ENCODE data around the gene NRIP2. TPM values are rescaled to one million over a fixed set of nuclear protein-coding genes. Genes with fewer than 3 reads are reported as not detected.

The NRIP2 gene
- total RNA-seq, 4 donors from 2014 or later, result 0.83 to 9.7 (median 2.9) TPM

DNA sequence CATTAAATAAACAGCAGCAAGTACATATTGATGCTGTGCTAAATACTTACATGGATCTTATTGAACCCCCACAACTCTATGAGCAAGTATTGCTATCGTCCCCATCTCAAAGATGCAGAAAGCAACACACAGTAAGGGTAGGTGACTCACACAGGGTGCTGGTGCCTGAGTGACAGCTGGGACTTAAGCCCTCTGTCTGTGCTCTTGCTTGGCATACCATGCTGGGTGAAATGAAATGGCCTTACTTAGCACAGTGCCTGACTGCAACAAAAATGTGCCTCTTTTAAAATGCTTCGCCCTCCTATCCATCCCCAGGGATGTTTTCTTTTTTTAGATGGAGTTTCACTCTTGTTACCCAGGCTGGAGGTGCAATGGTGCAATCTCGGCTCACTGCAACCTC is 21.2 kb upstream of the NRIP2 start:
- DNase-seq (ENCODE audit: extremely low spot score), result no peak
- WGBS, result 90% methylated on average over 3 of the region's 3 CpGs
- intact Hi-C loops (cut with DNase I), result loop anchor here (10.0 kb wide), 1 partner anchor 89 kb away; no protein-coding TSS in a partner anchor
- Histone ChIP-seq H3K27me3 (no peaks in the 10 kb centered on the region), H3K9me3 (no peaks in the 10 kb centered on the region), H3K4me3 (no peak overlapping the region), H3K4me1 (peaks cover 0 to 9% (median 4%) of the 10 kb centered on the region in 4 donors), H3K36me3 (peaks cover 0 to 11% (median 9%) of the 10 kb centered on the region in 4 donors), H3K27ac (replicated peaks in 1 of 4) (no peak overlapping the region)
- no peak for TF ChIP-seq POLR2A (IDR thresholded peaks at IDR 0.05; ENCODE audit: low read depth)
- no peak for TF ChIP-seq POLR2AphosphoS5 (IDR thresholded peaks at IDR 0.05)
- no peak for TF ChIP-seq EP300 (IDR thresholded peaks at IDR 0.05)
- TF ChIP-seq, protein P1, sequence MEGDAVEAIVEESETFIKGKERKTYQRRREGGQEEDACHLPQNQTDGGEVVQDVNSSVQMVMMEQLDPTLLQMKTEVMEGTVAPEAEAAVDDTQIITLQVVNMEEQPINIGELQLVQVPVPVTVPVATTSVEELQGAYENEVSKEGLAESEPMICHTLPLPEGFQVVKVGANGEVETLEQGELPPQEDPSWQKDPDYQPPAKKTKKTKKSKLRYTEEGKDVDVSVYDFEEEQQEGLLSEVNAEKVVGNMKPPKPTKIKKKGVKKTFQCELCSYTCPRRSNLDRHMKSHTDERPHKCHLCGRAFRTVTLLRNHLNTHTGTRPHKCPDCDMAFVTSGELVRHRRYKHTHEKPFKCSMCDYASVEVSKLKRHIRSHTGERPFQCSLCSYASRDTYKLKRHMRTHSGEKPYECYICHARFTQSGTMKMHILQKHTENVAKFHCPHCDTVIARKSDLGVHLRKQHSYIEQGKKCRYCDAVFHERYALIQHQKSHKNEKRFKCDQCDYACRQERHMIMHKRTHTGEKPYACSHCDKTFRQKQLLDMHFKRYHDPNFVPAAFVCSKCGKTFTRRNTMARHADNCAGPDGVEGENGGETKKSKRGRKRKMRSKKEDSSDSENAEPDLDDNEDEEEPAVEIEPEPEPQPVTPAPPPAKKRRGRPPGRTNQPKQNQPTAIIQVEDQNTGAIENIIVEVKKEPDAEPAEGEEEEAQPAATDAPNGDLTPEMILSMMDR (IDR thresholded peaks at IDR 0.05), result no peak

DNA sequence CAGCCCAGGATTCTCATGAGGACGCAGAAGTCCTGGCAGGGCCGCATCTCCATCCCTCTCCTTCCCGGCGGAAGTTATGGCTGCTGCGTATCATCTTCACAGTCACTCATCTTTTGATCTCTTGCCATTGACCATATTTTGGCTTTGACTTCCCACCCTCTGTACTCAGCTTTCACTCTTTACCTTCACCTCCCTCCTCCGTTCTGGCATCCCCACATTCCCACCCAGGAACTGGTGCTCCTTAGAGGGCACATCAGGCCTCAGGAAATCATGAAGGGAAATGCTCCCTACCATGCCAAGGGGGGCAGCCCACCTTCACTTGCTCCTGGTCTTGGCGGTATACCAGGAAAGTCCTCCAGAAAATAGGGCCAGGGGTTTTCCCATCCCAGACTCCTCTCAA is 20.7 kb upstream of the NRIP2 start:
- Histone ChIP-seq H3K4me3 (no peak overlapping the region), H3K27ac (replicated peaks in 1 of 4) (no peak overlapping the region), H3K4me1 (peaks cover 0 to 9% (median 4%) of the 10 kb centered on the region in 4 donors), H3K36me3 (peaks cover 0 to 11% (median 9%) of the 10 kb centered on the region in 4 donors), H3K9me3 (no peaks in the 10 kb centered on the region), H3K27me3 (no peaks in the 10 kb centered on the region)
- intact Hi-C loops (cut with DNase I), result loop anchor here (10.0 kb wide), 1 partner anchor 89 kb away; no protein-coding TSS in a partner anchor
- no peak for DNase-seq (ENCODE audit: extremely low spot score)
- WGBS, result 91% methylated on average over 7 of the region's 7 CpGs
- TF ChIP-seq POLR2AphosphoS5 (IDR thresholded peaks at IDR 0.05) (no peak), EP300 (IDR thresholded peaks at IDR 0.05) (no peak), POLR2A (IDR thresholded peaks at IDR 0.05; ENCODE audit: low read depth) (no peak)
- TF ChIP-seq, protein P1 (IDR thresholded peaks at IDR 0.05), result no peak

DNA sequence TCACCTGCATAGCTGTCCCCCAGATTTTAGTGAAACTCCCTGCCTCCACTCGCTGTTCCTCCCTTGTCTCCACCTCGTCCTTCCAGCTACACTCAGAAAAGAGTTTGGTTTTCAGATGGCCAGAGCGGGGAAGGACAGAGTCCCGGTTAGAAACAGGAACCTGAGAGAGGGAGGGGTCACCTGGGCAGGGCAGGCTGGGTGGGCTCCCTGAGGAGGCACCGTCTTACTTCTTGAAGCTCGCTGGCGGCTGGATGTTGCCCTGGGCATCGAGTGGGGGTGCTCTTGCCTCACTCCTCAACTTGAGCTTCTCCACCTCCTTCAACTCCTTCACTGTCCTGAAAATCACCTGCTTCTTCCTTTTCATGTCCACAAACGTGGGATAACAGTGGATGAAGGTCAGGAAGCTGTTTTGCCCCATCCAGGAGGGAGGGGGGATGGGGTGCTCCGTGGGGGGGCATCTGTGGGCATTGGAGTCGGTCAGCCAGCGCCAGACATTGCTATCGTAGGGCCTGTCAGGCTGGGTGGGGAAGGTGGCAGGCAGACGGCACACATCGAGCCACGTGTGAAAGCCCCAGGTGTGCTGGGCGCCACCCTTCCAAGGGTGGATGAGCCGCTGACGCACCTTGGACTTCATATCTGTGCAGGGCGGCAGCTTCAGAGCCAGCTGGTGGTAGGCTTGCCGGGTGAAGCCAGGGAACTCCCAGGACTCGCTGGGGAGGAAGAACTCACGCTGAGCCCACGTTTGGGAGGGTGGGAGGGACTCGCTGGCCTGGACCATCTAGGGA is 20.0 kb upstream of the NRIP2 start:
- WGBS, result 96% methylated on average over 22 of the region's 25 CpGs
- no peaks in the 10 kb centered on the region for H3K9me3 ChIP-seq
- TF ChIP-seq POLR2AphosphoS5 (IDR thresholded peaks at IDR 0.05), result no peak
- TF ChIP-seq EP300 (IDR thresholded peaks at IDR 0.05), result no peak
- TF ChIP-seq POLR2A (IDR thresholded peaks at IDR 0.05; ENCODE audit: low read depth), result no peak
- TF ChIP-seq, protein P1 (IDR thresholded peaks at IDR 0.05), result no peak

DNA sequence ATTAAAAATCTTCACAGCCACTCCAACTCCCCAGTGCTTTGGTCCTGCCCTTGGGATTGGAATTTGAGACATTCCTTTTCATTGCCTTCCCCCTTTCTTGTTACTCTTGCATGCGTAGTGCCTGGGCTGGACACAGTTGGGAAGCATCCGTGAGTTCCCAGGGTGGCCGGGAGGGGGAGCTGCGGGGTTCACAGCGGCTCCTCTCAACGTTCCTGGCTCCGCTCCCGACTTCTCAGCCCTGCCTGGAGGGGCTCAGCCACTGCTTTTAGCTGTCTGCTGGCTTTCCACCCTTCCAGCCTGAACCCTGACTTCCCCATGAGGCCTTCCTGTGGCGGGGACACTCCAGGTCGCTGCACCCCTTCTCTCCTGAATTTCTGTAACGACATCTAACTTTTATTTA is 18.8 kb upstream of the NRIP2 start:
- Histone ChIP-seq H3K9me3 (no peaks in the 10 kb centered on the region), H3K27ac (replicated peaks in 1 of 4) (no peak overlapping the region), H3K4me3 (peak overlapping the region in 1 of 4 donors; percentile 20), H3K27me3 (no peaks in the 10 kb centered on the region), H3K4me1 (peaks cover 0 to 9% (median 4%) of the 10 kb centered on the region in 4 donors), H3K36me3 (peaks cover 0 to 11% (median 9%) of the 10 kb centered on the region in 4 donors)
- intact Hi-C loops (cut with DNase I), result loop anchor here (5.0 to 10.0 kb wide), 2 partner anchors 91 to 189 kb away; no protein-coding TSS in a partner anchor
- WGBS, result 13% methylated on average over 11 of the region's 11 CpGs
- TF ChIP-seq, protein P1 (IDR thresholded peaks at IDR 0.05), result peak; percentile 71 to 91 (median 76)
- TF ChIP-seq POLR2A (IDR thresholded peaks at IDR 0.05; ENCODE audit: low read depth) (no peak), EP300 (IDR thresholded peaks at IDR 0.05) (no peak)
- DNase-seq (ENCODE audit: extremely low spot score), result peak; percentile 94

More for the DNA sequence above, 20.0 kb upstream of the NRIP2 start:
- no peak overlapping the region for H3K4me3 ChIP-seq
- H3K27me3 ChIP-seq, result no peaks in the 10 kb centered on the region
- no peak for DNase-seq (ENCODE audit: extremely low spot score)
- intact Hi-C loops (cut with DNase I), result loop anchor here (5.0 to 10.0 kb wide), 2 partner anchors 90 to 187 kb away; no protein-coding TSS in a partner anchor
- H3K36me3 ChIP-seq, result peaks cover 0 to 11% (median 9%) of the 10 kb centered on the region in 4 donors
- peaks cover 0 to 9% (median 4%) of the 10 kb centered on the region in 4 donors for H3K4me1 ChIP-seq
- H3K27ac ChIP-seq (replicated peaks in 1 of 4), result no peak overlapping the region
